ENCODE measurements around the gene TTLL9.
"Not testable (repeated sequence)": the region's sequence is repeated elsewhere in the genome, so short reads cannot be mapped to it uniquely, and the experiment has no call there.

TTLL9 gene

GRCh38 chr20:31869942-31870725 lies at the start of gene TTLL9, which contains the start of gene DUSP15:
Gene TTLL9, plus strand, starts transcription at chr20:31870634. Its CDS starts 493 bp downstream, at chr20:31871127.
Gene DUSP15, minus strand, starts transcription at chr20:31870527. Its CDS starts 190 bp downstream, at chr20:31870337.
- DNase-seq (ENCODE audit: extremely low spot score, insufficient read length, low read depth): no peak
- FAIRE-seq: no peak

DNA sequence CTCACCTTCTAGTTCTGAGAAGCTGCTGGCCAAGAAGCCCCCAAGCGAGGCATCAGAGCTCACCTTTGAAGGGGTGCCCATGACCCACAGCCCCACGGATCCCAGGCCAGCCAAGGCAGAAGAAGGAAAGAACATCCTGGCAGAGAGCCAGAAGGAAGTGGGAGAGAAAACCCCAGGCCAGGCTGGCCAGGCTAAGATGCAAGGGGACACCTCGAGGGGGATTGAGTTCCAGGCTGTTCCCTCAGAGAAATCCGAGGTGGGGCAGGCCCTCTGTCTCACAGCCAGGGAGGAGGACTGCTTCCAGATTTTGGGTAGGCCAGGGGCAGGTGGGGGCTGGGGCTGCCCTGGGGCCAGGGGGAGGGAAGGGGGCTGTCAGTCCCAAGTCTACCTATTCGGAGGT lies 49.0 kb upstream of the TTLL9 start:
- DNase-seq (ENCODE audit: extremely low spot score, insufficient read length, low read depth): no peak
- FAIRE-seq: no peak

DNA sequence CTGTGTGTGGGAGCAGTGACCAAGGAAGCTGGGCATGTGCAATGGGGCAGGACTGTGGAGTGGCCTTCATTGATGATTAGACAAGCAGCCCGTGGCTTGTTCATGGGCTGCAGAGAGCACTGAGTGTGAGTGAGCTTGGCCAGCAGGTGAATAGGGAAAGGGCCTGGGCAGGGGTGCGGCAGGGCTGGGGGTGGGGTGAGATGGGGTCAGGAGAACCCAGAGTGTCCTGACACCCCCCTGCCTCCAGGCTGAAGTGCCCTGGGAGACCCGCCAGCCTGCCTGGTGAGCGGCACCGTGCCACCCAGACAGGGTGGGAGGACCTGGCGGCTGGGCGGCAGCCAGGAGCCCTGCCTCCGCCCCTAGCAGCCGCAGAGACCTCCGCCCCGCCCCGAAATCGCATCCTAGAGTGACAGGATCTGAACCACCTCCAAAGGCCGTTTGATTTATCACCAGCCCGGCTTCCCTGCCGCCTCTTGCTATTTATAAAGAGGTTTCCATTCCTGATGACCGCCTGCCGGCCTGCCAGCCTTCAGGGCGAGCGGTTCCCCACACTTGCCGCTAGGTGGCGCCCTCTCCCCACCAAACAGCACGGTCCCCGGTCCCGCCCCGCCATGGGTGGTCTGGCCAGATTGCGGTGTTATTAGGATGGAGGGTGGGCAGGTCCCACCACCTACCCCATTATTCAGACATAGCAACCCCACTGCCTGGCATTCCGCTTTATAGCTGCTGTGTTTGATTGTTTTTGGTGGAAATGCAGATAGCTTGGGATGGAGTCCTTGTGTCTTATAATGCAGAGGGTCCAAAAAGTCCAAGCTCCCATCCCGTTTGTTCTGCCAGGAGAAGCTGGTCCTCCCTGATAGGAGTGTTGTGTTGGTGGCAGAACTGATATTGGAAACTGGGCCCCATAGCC lies 47.8 kb upstream of the TTLL9 start:
- FAIRE-seq (peak; percentile 39), DNase-seq (ENCODE audit: extremely low spot score, insufficient read length, low read depth) (peak; percentile 74)

DNA sequence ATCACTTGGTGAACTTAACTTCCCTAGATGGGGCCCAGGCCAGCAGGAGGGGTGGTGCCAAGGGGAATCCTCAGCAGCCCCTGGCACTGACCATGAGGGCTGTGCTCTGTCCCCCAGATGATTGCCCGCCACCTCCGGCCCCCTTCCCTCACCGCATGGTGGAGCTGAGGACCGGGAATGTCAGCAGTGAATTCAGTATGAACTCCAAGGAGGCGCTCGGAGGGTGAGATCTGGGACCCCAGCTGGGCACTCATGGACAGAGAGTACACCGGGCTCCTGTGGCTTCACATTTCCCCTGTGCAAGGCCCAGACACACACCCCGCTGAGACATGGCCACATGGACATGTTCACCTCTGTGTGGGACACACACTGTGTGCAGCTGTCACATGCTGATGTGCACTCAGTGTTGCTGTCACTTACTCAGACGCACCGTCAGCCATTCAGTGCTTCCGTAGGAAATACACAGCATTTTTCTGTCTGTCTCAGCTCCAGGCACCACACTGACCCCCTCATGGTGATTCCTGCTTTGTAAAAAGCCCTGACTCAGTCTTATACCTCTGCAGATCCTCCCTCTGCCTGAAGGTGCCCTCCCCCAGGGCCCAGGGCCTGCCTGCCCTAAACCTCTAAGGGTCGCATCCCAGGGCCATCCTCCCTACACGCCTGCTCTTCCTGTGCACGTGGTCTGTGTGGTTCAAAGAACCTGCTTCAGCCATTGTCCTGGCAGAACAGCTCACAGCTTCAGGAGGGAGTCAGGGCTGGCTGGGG lies 46.9 kb upstream of the TTLL9 start:
- FAIRE-seq (no peak), DNase-seq (ENCODE audit: extremely low spot score, insufficient read length, low read depth) (no peak)

DNA sequence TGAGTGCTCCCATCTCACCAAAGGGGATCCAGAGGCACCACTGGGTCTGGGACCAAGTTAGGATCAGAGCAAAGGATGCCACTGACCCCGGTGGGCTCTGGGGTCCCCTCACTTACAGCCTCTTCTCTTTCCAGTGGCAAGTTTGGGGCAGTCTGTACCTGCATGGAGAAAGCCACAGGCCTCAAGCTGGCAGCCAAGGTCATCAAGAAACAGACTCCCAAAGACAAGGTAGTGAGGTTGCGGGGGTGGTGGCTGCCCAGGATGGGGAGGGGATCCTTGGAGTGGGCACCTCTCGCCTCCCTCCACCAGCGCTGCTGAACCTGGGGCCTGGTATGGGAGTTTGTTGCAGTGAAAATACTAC lies 46.3 kb upstream of the TTLL9 start:
- DNase-seq (ENCODE audit: extremely low spot score, insufficient read length, low read depth): no peak
- no peak for FAIRE-seq

DNA sequence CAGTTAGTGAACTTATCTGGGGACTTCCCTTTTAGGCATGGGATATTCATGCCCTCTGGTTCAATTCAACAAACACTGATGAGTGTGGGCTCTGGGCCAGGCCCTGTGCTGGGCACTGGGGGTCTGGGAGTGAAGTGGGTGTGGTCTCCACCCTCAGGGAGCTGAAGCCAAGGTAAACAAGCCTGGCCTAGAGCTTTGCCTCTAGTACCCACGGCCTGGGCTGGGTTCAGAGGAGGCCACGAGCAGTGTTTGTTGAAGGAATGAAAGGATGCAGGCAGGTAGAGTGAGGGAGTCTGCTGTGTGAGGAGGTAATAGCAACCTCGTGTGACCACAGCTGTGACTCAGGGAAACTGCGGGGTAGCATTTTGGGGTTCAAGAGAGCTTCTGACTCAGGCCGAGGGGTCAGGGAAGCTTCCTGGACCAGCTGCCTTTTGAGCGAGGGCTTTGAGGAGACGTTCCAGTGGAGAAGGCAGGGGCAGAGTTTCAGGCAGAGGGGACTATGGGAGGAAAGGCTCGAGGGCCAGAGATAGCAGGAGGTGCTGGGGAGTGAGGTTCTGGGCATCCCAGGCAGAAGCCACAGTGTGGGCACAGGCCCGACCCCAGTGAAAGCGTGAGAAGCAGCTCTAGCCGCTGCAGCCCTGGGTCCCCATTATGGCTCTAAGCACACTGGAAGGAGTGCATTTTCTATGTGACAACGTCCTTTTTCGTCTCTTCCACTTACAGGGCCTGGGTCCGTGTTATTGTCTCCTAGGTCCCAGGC lies 45.7 kb upstream of the TTLL9 start:
- no peak for DNase-seq (ENCODE audit: extremely low spot score, insufficient read length, low read depth)
- FAIRE-seq: no peak

GRCh38 chr20:31826074-31826473 lies 44.4 kb upstream of the TTLL9 start:
- DNase-seq (ENCODE audit: extremely low spot score, insufficient read length, low read depth) (no peak), FAIRE-seq (no peak)

DNA sequence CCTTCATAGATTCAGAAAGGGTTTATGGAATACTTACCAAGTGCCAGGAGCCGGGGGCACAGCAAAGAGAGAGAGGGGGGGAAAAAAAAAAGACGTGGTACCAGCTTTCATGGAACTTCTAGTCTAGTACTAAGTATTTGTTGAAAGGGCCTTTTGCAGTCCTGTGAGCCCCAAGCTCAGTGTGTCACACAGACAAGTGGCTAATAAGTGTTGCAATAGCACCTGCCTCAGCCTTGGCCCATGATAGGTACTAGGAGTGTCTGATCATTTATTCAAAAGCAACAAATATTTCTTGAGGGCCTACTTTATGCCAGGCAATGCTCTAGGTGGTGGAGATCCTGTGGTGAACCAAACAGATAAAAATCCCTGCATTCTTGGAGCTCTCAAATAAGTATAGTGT lies 43.4 kb upstream of the TTLL9 start:
- DNase-seq (ENCODE audit: extremely low spot score, insufficient read length, low read depth): no peak
- no peak for FAIRE-seq

GRCh38 chr20:31828016-31828415 lies 42.4 kb upstream of the TTLL9 start:
- FAIRE-seq; DNase-seq (ENCODE audit: extremely low spot score, insufficient read length, low read depth): not testable (repeated sequence)

GRCh38 chr20:31829731-31830130 lies 40.7 kb upstream of the TTLL9 start:
- FAIRE-seq: no peak

GRCh38 chr20:31830406-31830981 lies 39.9 kb upstream of the TTLL9 start:
- FAIRE-seq (no peak), DNase-seq (ENCODE audit: extremely low spot score, insufficient read length, low read depth) (no peak)

More at GRCh38 chr20:31829731-31830130, 40.7 kb upstream of the TTLL9 start:
- DNase-seq (ENCODE audit: extremely low spot score, insufficient read length, low read depth): no peak

- DNase-seq (ENCODE audit: extremely low spot score, insufficient read length, low read depth) (no peak), FAIRE-seq (no peak)
These were observed 39.2 kb upstream of the TTLL9 start for GRCh38 chr20:31831211-31831610.

DNA sequence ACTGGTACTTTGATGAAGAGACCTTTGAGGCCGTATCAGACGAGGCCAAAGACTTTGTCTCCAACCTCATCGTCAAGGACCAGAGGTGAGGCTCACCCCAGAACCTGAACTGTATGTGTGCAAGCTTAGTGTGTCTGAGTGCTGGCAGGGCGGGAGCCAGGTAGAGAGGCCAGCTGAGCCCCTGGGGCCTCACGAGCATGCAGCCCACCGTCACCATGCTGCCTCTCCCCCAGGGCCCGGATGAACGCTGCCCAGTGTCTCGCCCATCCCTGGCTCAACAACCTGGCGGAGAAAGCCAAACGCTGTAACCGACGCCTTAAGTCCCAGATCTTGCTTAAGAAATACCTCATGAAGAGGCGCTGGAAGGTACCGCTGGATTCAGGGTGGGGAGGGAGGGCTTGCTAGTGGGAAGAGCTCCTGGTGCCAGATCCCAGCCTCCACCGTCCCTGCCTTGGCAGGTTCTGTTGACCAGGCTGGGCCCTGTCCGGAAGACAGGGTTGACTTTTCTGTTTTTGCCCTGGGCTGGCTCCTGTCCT lies 38.6 kb upstream of the TTLL9 start:
- FAIRE-seq: no peak
- no peak for DNase-seq (ENCODE audit: extremely low spot score, insufficient read length, low read depth)

GRCh38 chr20:31833130-31833930 lies 37.1 kb upstream of the TTLL9 start:
- peak; percentile 55 for DNase-seq (ENCODE audit: extremely low spot score, insufficient read length, low read depth)

DNA sequence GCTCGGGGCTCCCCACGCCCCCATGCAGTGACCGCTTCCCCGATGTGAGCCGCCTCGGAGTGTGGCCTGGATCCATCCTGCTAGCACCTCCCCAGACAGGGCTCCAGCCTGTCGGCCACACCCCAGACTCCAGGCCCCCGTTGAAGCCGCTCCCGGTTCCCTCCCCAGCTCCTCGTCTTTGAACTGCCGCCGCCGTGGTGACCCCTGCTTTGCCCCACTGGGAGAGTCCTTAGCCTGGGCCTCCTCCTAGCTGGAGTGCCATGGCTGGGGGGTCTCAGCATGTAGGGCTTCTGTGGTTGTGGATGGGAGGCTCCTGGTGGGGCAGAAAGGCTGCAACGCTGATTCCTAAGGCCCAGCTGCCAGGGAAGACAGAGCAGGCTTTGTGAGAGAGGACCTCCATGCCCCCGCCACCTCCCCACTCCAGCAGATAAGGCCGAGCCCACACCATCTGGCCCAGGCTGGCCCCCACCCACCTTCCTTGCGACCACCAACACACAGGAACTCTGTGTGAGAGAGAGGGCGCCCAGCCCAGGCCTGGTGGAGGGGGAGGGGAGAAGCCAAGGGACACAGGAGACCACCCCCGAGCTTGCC lies 36.4 kb upstream of the TTLL9 start:
- DNase-seq (ENCODE audit: extremely low spot score, insufficient read length, low read depth): no peak
- no peak for FAIRE-seq

More at GRCh38 chr20:31833130-31833930, 37.1 kb upstream of the TTLL9 start:
- FAIRE-seq: peak; percentile 15

- no peak for FAIRE-seq
- DNase-seq (ENCODE audit: extremely low spot score, insufficient read length, low read depth): no peak
These were observed 34.9 kb upstream of the TTLL9 start for GRCh38 chr20:31835554-31835953.

GRCh38 chr20:31835977-31836852 lies 34.2 kb upstream of the TTLL9 start:
- FAIRE-seq (peak; percentile 64), DNase-seq (ENCODE audit: extremely low spot score, insufficient read length, low read depth) (peak; percentile 51)
